Parietal lobe (tissue), 1 donor: Measurements from ENCODE around the gene MUC6. TPM values are rescaled to one million over a fixed set of nuclear protein-coding genes. Genes with fewer than 3 reads are reported as not detected.

Experiments
- total RNA-seq: library from RNA; depleted of rRNA; stranded (reverse); fragments of >200 nt; gene quantifications from one replicate; pipeline ENCODE4 v1.2.3, GENCODE V29; 2014

MUC6 gene
- not detected for total RNA-seq

GRCh38 chr11:1036303-1036923 lies at the start of gene MUC6:
Gene MUC6, minus strand, starts transcription at chr11:1036718. Its CDS starts 63 bp downstream, at chr11:1036655.

GRCh38 chr11:1074244-1075221 lies 38.0 kb upstream of the MUC6 start, which contains the start of gene MUC2:
Gene MUC2, plus strand, starts transcription at chr11:1074874.

Other genes starting within 250 kb of the MUC6 start
- gene CEND1, start 246.6 kb downstream of the MUC6 start, total RNA-seq, result 11.3 TPM
- gene SLC25A22, start 238.4 kb downstream of the MUC6 start, total RNA-seq, result 28.8 TPM
- gene PIDD1, start 231.5 kb downstream of the MUC6 start, total RNA-seq, result 10.0 TPM
- 376 TPM for gene RPLP2, start 226.8 kb downstream of the MUC6 start, total RNA-seq
- gene PNPLA2, start 217.8 kb downstream of the MUC6 start, total RNA-seq, result 9.1 TPM
- 0.63 TPM for gene CRACR2B, start 208.8 kb downstream of the MUC6 start, total RNA-seq
- gene CD151, start 203.8 kb downstream of the MUC6 start, total RNA-seq, result 51.3 TPM
- 13.5 TPM for gene POLR2L, start 194.2 kb downstream of the MUC6 start, total RNA-seq
- 16.0 TPM for gene TSPAN4, start 193.9 kb downstream of the MUC6 start, total RNA-seq
- 28.8 TPM for gene CHID1, start 125.9 kb downstream of the MUC6 start, total RNA-seq
- gene AP2A2, start 110.8 kb downstream of the MUC6 start, total RNA-seq, result 82.0 TPM
- gene MUC2, start 38.2 kb upstream of the MUC6 start, total RNA-seq, result not detected
- gene MUC5AC, start 121.2 kb upstream of the MUC6 start, total RNA-seq, result not detected
- gene MUC5B, start 186.3 kb upstream of the MUC6 start, total RNA-seq, result not detected